Natural killer cell treated with Interleukin-12 subunit alpha and Interleukin-12 subunit beta and Interleukin-15 and Interleukin-18, amount 100 ng/mL, for 72 hours (primary cell): ENCODE results near the gene ADAMTS6. TPM values are rescaled to one million over a fixed set of nuclear protein-coding genes. Genes with fewer than 3 reads are reported as not detected.

Source experiments
- ATAC-seq, 2 donors: fragments of 150-1000 bp; cut with Tn5 transposase in 1 of 2; sonication (Bioruptor Pico), chemical (Tn5 transposase) in 1 of 2; 2 replicates each; pipeline ENCODE4 v1.10.0; 2021
- DNase-seq: peaks from one replicate; pipeline ENCODE4 v3.0.0; 2022; ENCODE audit warnings: low spot score
- H3K27ac Mint-ChIP-seq, 2 donors: 1 replicate in 1 of 2; 2 replicates in 1 of 2; pipeline ENCODE4 v1.8.0; 2022; ENCODE audit warnings: mixed read lengths in 2 of 2, mild to moderate bottlenecking in 1 of 2, moderate library complexity in 1 of 2
- H3K27me3 Mint-ChIP-seq, 2 donors: 1 replicate in 1 of 2; 2 replicates in 1 of 2; pipeline ENCODE4 v1.8.0; 2022; ENCODE audit warnings: mixed read lengths in 2 of 2
- H3K36me3 Mint-ChIP-seq: one replicate; pipeline ENCODE4 v1.8.0; 2022; ENCODE audit warnings: mixed read lengths
- H3K4me1 Mint-ChIP-seq, 2 donors: 1 replicate in 1 of 2; 2 replicates in 1 of 2; pipeline ENCODE4 v1.8.0; 2022; ENCODE audit warnings: low read depth in 2 of 2, mixed read lengths in 2 of 2, mild to moderate bottlenecking in 1 of 2
- H3K4me3 Mint-ChIP-seq: one replicate; pipeline ENCODE4 v1.8.0; 2022; ENCODE audit warnings: mixed read lengths
- H3K9me3 Mint-ChIP-seq: 2 replicates; pipeline ENCODE4 v1.8.0; 2022; ENCODE audit warnings: mixed read lengths
- total RNA-seq, 2 donors: library from RNA; stranded (reverse); gene quantifications; one replicate each; pipeline ENCODE4 v1.2.3, GENCODE V29; 2022

Gene ADAMTS6
- total RNA-seq, 2 donors from 2014 or later, result 0.10 to 1.2 TPM

GRCh38 chr5:65482736-65483545, 1.2 kb upstream of the ADAMTS6 start:
- peak in 1 of 2 donors; percentile 63 for ATAC-seq
- Mint-ChIP-seq H3K9me3 (no peaks in the 10 kb centered on the region), H3K27ac (peak overlapping the region; percentile 67 to 86), H3K27me3 (no peaks in the 10 kb centered on the region), H3K36me3 (no peaks in the 10 kb centered on the region), H3K4me3 (no peak overlapping the region), H3K4me1 (peaks cover 9 to 19% of the 10 kb centered on the region in 2 donors)
- no peak for DNase-seq

- DNase-seq, result no peak
- no peaks in the 10 kb centered on the region for H3K9me3 Mint-ChIP-seq
- no peak overlapping the region for H3K4me3 Mint-ChIP-seq
- H3K27me3 Mint-ChIP-seq, result peaks cover 0 to 4% of the 10 kb centered on the region in 2 donors
- H3K4me1 Mint-ChIP-seq, result peaks cover 9 to 19% of the 10 kb centered on the region in 2 donors
- H3K27ac Mint-ChIP-seq, result peak overlapping the region; percentile 67 to 86
- no peaks in the 10 kb centered on the region for H3K36me3 Mint-ChIP-seq
- no peak for ATAC-seq
These were observed 596 bp upstream of the ADAMTS6 start for GRCh38 chr5:65482296-65482735.

- Mint-ChIP-seq H3K4me1 (peaks cover 9 to 19% of the 10 kb centered on the region in 2 donors), H3K27me3 (peaks cover 0 to 4% of the 10 kb centered on the region in 2 donors), H3K9me3 (no peaks in the 10 kb centered on the region), H3K4me3 (no peak overlapping the region), H3K27ac (peak overlapping the region; percentile 67 to 86), H3K36me3 (no peaks in the 10 kb centered on the region)
- ATAC-seq, result peak in 1 of 2 donors; percentile 13
- no peak for DNase-seq
These were observed 544 bp downstream of the ADAMTS6 start for GRCh38 chr5:65481171-65481581.

- DNase-seq (no peak), ATAC-seq (no peak)
These were observed 1.3 kb downstream of the ADAMTS6 start for GRCh38 chr5:65480306-65480865.

GRCh38 chr5:65479527-65479926, 2.2 kb downstream of the ADAMTS6 start:
- H3K9me3 Mint-ChIP-seq, result no peaks in the 10 kb centered on the region
- no peak overlapping the region for H3K27ac Mint-ChIP-seq
- H3K36me3 Mint-ChIP-seq, result no peaks in the 10 kb centered on the region
- DNase-seq, result no peak
- peaks cover under 1 to 7% of the 10 kb centered on the region in 2 donors for H3K27me3 Mint-ChIP-seq
- H3K4me1 Mint-ChIP-seq, result peaks cover 9 to 19% of the 10 kb centered on the region in 2 donors
- no peak for ATAC-seq
- no peak overlapping the region for H3K4me3 Mint-ChIP-seq

More at GRCh38 chr5:65480306-65480865, 1.3 kb downstream of the ADAMTS6 start:
- H3K4me1 Mint-ChIP-seq, result peaks cover 9 to 19% of the 10 kb centered on the region in 2 donors
- no peak overlapping the region for H3K4me3 Mint-ChIP-seq
- no peaks in the 10 kb centered on the region for H3K9me3 Mint-ChIP-seq
- H3K27me3 Mint-ChIP-seq, result peaks cover 0 to 5% of the 10 kb centered on the region in 2 donors
- H3K27ac Mint-ChIP-seq, result no peak overlapping the region
- H3K36me3 Mint-ChIP-seq, result no peaks in the 10 kb centered on the region

- H3K4me3 Mint-ChIP-seq, result no peak overlapping the region
- no peaks in the 10 kb centered on the region for H3K36me3 Mint-ChIP-seq
- H3K27me3 Mint-ChIP-seq, result peaks cover 5 to 7% of the 10 kb centered on the region in 2 donors
- no peak overlapping the region for H3K27ac Mint-ChIP-seq
- DNase-seq (no peak), ATAC-seq (no peak)
- no peaks in the 10 kb centered on the region for H3K9me3 Mint-ChIP-seq
- H3K4me1 Mint-ChIP-seq, result peaks cover 6 to 19% of the 10 kb centered on the region in 2 donors
These were observed 3.4 kb downstream of the ADAMTS6 start for GRCh38 chr5:65478336-65478735.

- no peaks in the 10 kb centered on the region for H3K9me3 Mint-ChIP-seq
- no peaks in the 10 kb centered on the region for H3K36me3 Mint-ChIP-seq
- ATAC-seq (peak; percentile 24 to 32), DNase-seq (no peak)
- H3K27me3 Mint-ChIP-seq, result peaks cover 8% of the 10 kb centered on the region in 2 donors
- H3K27ac Mint-ChIP-seq, result no peak overlapping the region
- H3K4me1 Mint-ChIP-seq, result no peaks in the 10 kb centered on the region
- no peak overlapping the region for H3K4me3 Mint-ChIP-seq
These were observed 5.8 kb downstream of the ADAMTS6 start for GRCh38 chr5:65475895-65476294.

- no peaks in the 10 kb centered on the region for H3K9me3 Mint-ChIP-seq
These were observed 6.4 kb downstream of the ADAMTS6 start for GRCh38 chr5:65475336-65475735.

GRCh38 chr5:65474130-65474711, 7.5 kb downstream of the ADAMTS6 start:
- no peaks in the 10 kb centered on the region for H3K4me1 Mint-ChIP-seq
- peaks cover 10 to 11% of the 10 kb centered on the region in 2 donors for H3K27me3 Mint-ChIP-seq
- H3K36me3 Mint-ChIP-seq, result no peaks in the 10 kb centered on the region
- no peaks in the 10 kb centered on the region for H3K9me3 Mint-ChIP-seq
- DNase-seq (no peak), ATAC-seq (no peak)
- H3K4me3 Mint-ChIP-seq, result no peak overlapping the region
- H3K27ac Mint-ChIP-seq, result no peak overlapping the region

More at GRCh38 chr5:65475336-65475735, 6.4 kb downstream of the ADAMTS6 start:
- H3K27me3 Mint-ChIP-seq, result peaks cover 10 to 11% of the 10 kb centered on the region in 2 donors
- H3K27ac Mint-ChIP-seq, result no peak overlapping the region
- ATAC-seq, result no peak
- no peaks in the 10 kb centered on the region for H3K4me1 Mint-ChIP-seq
- no peak overlapping the region for H3K4me3 Mint-ChIP-seq
- H3K36me3 Mint-ChIP-seq, result no peaks in the 10 kb centered on the region
- no peak for DNase-seq

GRCh38 chr5:65468633-65469032, 13.1 kb downstream of the ADAMTS6 start:
- no peaks in the 10 kb centered on the region for H3K9me3 Mint-ChIP-seq
- peaks cover 6 to 8% of the 10 kb centered on the region in 2 donors for H3K27me3 Mint-ChIP-seq
- H3K27ac Mint-ChIP-seq, result no peak overlapping the region
- no peak for DNase-seq
- ATAC-seq, result no peak
- no peak overlapping the region for H3K4me3 Mint-ChIP-seq
- no peaks in the 10 kb centered on the region for H3K4me1 Mint-ChIP-seq
- H3K36me3 Mint-ChIP-seq, result no peaks in the 10 kb centered on the region

- no peak for DNase-seq
- Mint-ChIP-seq H3K36me3 (no peaks in the 10 kb centered on the region), H3K27me3 (no peaks in the 10 kb centered on the region), H3K9me3 (no peaks in the 10 kb centered on the region), H3K27ac (no peak overlapping the region), H3K4me3 (no peak overlapping the region), H3K4me1 (no peaks in the 10 kb centered on the region)
- ATAC-seq, result no peak
These were observed 19.5 kb downstream of the ADAMTS6 start for GRCh38 chr5:65462139-65462705.

- no peak overlapping the region for H3K27ac Mint-ChIP-seq
- H3K4me1 Mint-ChIP-seq, result no peaks in the 10 kb centered on the region
- no peak for DNase-seq
- H3K9me3 Mint-ChIP-seq, result no peaks in the 10 kb centered on the region
- no peak for ATAC-seq
- H3K4me3 Mint-ChIP-seq, result no peak overlapping the region
- H3K36me3 Mint-ChIP-seq, result no peaks in the 10 kb centered on the region
- H3K27me3 Mint-ChIP-seq, result no peaks in the 10 kb centered on the region
These were observed 20.2 kb downstream of the ADAMTS6 start for GRCh38 chr5:65461490-65461889.

- Mint-ChIP-seq H3K27ac (no peak overlapping the region), H3K27me3 (no peaks in the 10 kb centered on the region), H3K36me3 (no peaks in the 10 kb centered on the region), H3K9me3 (no peaks in the 10 kb centered on the region), H3K4me1 (no peaks in the 10 kb centered on the region), H3K4me3 (no peak overlapping the region)
- DNase-seq, result no peak
- ATAC-seq, result no peak
These were observed 21.7 kb downstream of the ADAMTS6 start for GRCh38 chr5:65459995-65460394.

GRCh38 chr5:65455064-65455463, 26.7 kb downstream of the ADAMTS6 start:
- no peak for ATAC-seq
- Mint-ChIP-seq H3K27ac (no peak overlapping the region), H3K36me3 (no peaks in the 10 kb centered on the region), H3K9me3 (no peaks in the 10 kb centered on the region), H3K27me3 (no peaks in the 10 kb centered on the region), H3K4me3 (no peak overlapping the region), H3K4me1 (no peaks in the 10 kb centered on the region)
- no peak for DNase-seq
